HEK293T (cell line): Measurements from ENCODE around the gene LCT.
A peak's percentile ranks its signal among the peaks of the same experiment; 100 is the strongest.
"Not testable (repeated sequence)": the region's sequence is repeated elsewhere in the genome, so short reads cannot be mapped to it uniquely, and the experiment has no call there.

Experiments
- CTCF ChIA-PET: fragments of 350-600 bp; formaldehyde crosslinking; extraction: SDS; loops from one replicate; lab custom pipeline; 2021; ENCODE audit warnings: antibody characterized with exemption, inconsistent platforms; lab: Yijun Ruan, JAX
- POLR2A ChIA-PET: fragments of 350-600 bp; formaldehyde crosslinking; extraction: SDS; loops from one replicate; lab custom pipeline; 2020; ENCODE audit warnings: antibody characterized with exemption, inconsistent platforms; lab: Yijun Ruan, JAX
- DNase-seq: peaks from one replicate; pipeline ENCODE4 v3.0.0; 2012; ENCODE audit warnings: mixed read lengths; ENCODE audit errors: extremely low spot score
- ARNT ChIP-seq: fragments of 450-650 bp; IDR thresholded peaks from 2 replicates; pipeline ENCODE4 v1.6.1; 2017; ENCODE audit warnings: mild to moderate bottlenecking
- BHLHE40 ChIP-seq: fragments of 450-650 bp; IDR thresholded peaks from 2 replicates; pipeline ENCODE4 v1.6.1; 2016; ENCODE audit warnings: mild to moderate bottlenecking, moderate library complexity, borderline replicate concordance
- CTBP1 ChIP-seq: fragments of 450-650 bp; IDR thresholded peaks from 2 replicates; pipeline ENCODE4 v1.6.1; 2016; ENCODE audit warnings: borderline replicate concordance
- ELF4 ChIP-seq: fragments of 450-650 bp; IDR thresholded peaks from 2 replicates; pipeline ENCODE4 v1.6.1; 2017; ENCODE audit warnings: antibody characterized with exemption
- FOXA1 ChIP-seq: fragments of 450-650 bp; IDR thresholded peaks from 2 replicates; pipeline ENCODE4 v1.6.1; 2016; ENCODE audit warnings: mild to moderate bottlenecking
- FOXK2 ChIP-seq: fragments of 450-650 bp; IDR thresholded peaks from 2 replicates; pipeline ENCODE4 v1.6.1; 2016; ENCODE audit warnings: mild to moderate bottlenecking
- FOXM1 ChIP-seq: fragments of 450-650 bp; IDR thresholded peaks from 2 replicates; pipeline ENCODE4 v1.6.1; 2017; ENCODE audit warnings: mild to moderate bottlenecking, borderline replicate concordance
- HDGF ChIP-seq: fragments of 450-650 bp; IDR thresholded peaks from 2 replicates; pipeline ENCODE4 v1.6.1; 2017; ENCODE audit warnings: antibody characterized with exemption, borderline replicate concordance
- L3MBTL2 ChIP-seq: fragments of 450-650 bp; conservative IDR thresholded peaks from 2 replicates; pipeline ENCODE4 v1.6.1; 2016; ENCODE audit warnings: mild to moderate bottlenecking
- LEF1 ChIP-seq: fragments of 450-650 bp; IDR thresholded peaks from 2 replicates; pipeline ENCODE4 v1.6.1; 2017; ENCODE audit warnings: mild to moderate bottlenecking, borderline replicate concordance
- NFRKB ChIP-seq: fragments of 450-650 bp; IDR thresholded peaks from 2 replicates; pipeline ENCODE4 v1.6.1; 2016; ENCODE audit warnings: mild to moderate bottlenecking, moderate library complexity
- PKNOX1 ChIP-seq: fragments of 450-650 bp; IDR thresholded peaks from 2 replicates; pipeline ENCODE4 v1.6.1; 2016
- SP1 ChIP-seq: fragments of 450-650 bp; IDR thresholded peaks from 2 replicates; pipeline ENCODE4 v1.6.1; 2017
- SUZ12 ChIP-seq: fragments of 450-650 bp; IDR thresholded peaks from 2 replicates; pipeline ENCODE4 v1.6.1; 2016; ENCODE audit warnings: mild to moderate bottlenecking
- TARDBP ChIP-seq: fragments of 450-650 bp; IDR thresholded peaks from 2 replicates; pipeline ENCODE4 v1.6.1; 2016
- ZNF384 ChIP-seq: fragments of 450-650 bp; IDR thresholded peaks from 2 replicates; pipeline ENCODE4 v1.6.1; 2016

Gene LCT

GRCh38 chr2:135800513-135801460 lies 36.2 kb downstream of the LCT start:
- TF ChIP-seq ELF4 (no peak), NFRKB (no peak)
- no peak for DNase-seq
- ChIA-PET CTCF (no interaction called here), POLR2A (no interaction called here)

GRCh38 chr2:135799738-135800137 lies 37.2 kb downstream of the LCT start:
- TF ChIP-seq ZNF384 (no peak), FOXK2 (no peak), NFRKB (no peak), FOXM1 (no peak), ARNT (no peak), L3MBTL2 (no peak), TARDBP (no peak), FOXA1 (no peak), ELF4 (no peak), LEF1 (no peak), SUZ12 (no peak), SP1 (no peak), CTBP1 (no peak), BHLHE40 (no peak), PKNOX1 (no peak), HDGF (no peak)
- ChIA-PET CTCF (interaction anchor here (0.6 kb wide), 1 partner anchor 97 kb away, joined by 3 read pairs; no protein-coding TSS in a partner anchor), POLR2A (no interaction called here)
- DNase-seq, result no peak

- no peak for DNase-seq
- CTCF ChIA-PET, result interaction anchor here (0.6 to 1.4 kb wide), 5 partner anchors 9 to 795 kb away, joined by 3 to 9 read pairs (median 5); no protein-coding TSS in a partner anchor
- POLR2A ChIA-PET, result no interaction called here
- TF ChIP-seq L3MBTL2, result no peak
- TF ChIP-seq CTBP1, result no peak
- TF ChIP-seq FOXK2, result no peak
- no peak for TF ChIP-seq SUZ12
- no peak for TF ChIP-seq TARDBP
- no peak for TF ChIP-seq PKNOX1
- no peak for TF ChIP-seq HDGF
- no peak for TF ChIP-seq ELF4
- no peak for TF ChIP-seq ARNT
- no peak for TF ChIP-seq FOXA1
- no peak for TF ChIP-seq LEF1
- no peak for TF ChIP-seq SP1
- no peak for TF ChIP-seq BHLHE40
- TF ChIP-seq FOXM1, result no peak
Observed at GRCh38 chr2:135798762-135799161, 38.2 kb downstream of the LCT start.

- CTCF ChIA-PET, result interaction anchor here (0.7 to 1.4 kb wide), 10 partner anchors 9 to 806 kb away, joined by 3 to 9 read pairs (median 4); no protein-coding TSS in a partner anchor
- DNase-seq, result no peak
- TF ChIP-seq ZNF384 (no peak), HDGF (no peak), CTBP1 (no peak)
- POLR2A ChIA-PET, result no interaction called here
Observed at GRCh38 chr2:135798275-135798705, 38.7 kb downstream of the LCT start.

GRCh38 chr2:135797497-135798274 lies 39.3 kb downstream of the LCT start:
- CTCF ChIA-PET, result interaction anchor here (0.6 to 1.4 kb wide), 16 partner anchors 10 to 809 kb away, joined by 3 to 9 read pairs (median 4); no protein-coding TSS in a partner anchor
- DNase-seq, result peak; percentile 87
- POLR2A ChIA-PET, result no interaction called here
- TF ChIP-seq L3MBTL2, result peak; percentile 25; the same call in 1 of the 2 replicates
- no peak for TF ChIP-seq SUZ12

- no peak for DNase-seq
- TF ChIP-seq FOXM1, result no peak
- no peak for TF ChIP-seq SP1
- TF ChIP-seq HDGF, result no peak
- TF ChIP-seq BHLHE40, result no peak
- TF ChIP-seq SUZ12, result no peak
- TF ChIP-seq ARNT, result no peak
- TF ChIP-seq LEF1, result no peak
- no peak for TF ChIP-seq CTBP1
- TF ChIP-seq ZNF384, result no peak
- TF ChIP-seq L3MBTL2, result no peak
- CTCF ChIA-PET, result interaction anchor here (0.6 to 1.4 kb wide), 7 partner anchors 10 to 808 kb away, joined by 3 to 8 read pairs (median 4); no protein-coding TSS in a partner anchor
- POLR2A ChIA-PET, result no interaction called here
Observed at GRCh38 chr2:135796606-135797005, 40.4 kb downstream of the LCT start.

GRCh38 chr2:135795641-135796040 lies 41.3 kb downstream of the LCT start:
- POLR2A ChIA-PET, result not testable (repeated sequence)
- CTCF ChIA-PET, result interaction anchor here (0.6 to 0.7 kb wide), 3 partner anchors 44 to 1067 kb away, joined by 3 to 6 read pairs (median 3); no protein-coding TSS in a partner anchor

More at GRCh38 chr2:135795641-135796040, 41.3 kb downstream of the LCT start:
- not testable (repeated sequence) for DNase-seq
